GM12878 (cell line): ENCODE data around the gene PCLAF. TPM values are rescaled to one million over a fixed set of nuclear protein-coding genes. Genes with fewer than 3 reads are reported as not detected.
"Not testable (repeated sequence)": the region's sequence is repeated elsewhere in the genome, so short reads cannot be mapped to it uniquely, and the experiment has no call there.

Experiments
- ATAC-seq: fragments of 200-7000 bp; cut with Tn5 transposase; 3 replicates; pipeline ENCODE4 v1.9.1; 2020; ENCODE audit warnings: mild to moderate bottlenecking, moderate library complexity
- BruUV-seq: library from RNA; stranded (reverse); fragments of 400-500 nt; replicated peaks from 2 replicates; lab custom pipeline; 2021; lab: Mats Ljungman, UMichigan
- CTCF ChIA-PET: fragments of 300-600 bp; sonication (Branson Sonifier 250); formaldehyde crosslinking; extraction: SDS; loops from one replicate; lab custom pipeline; 2021; ENCODE audit warnings: inconsistent platforms; lab: Yijun Ruan, JAX
- POLR2A ChIA-PET: fragments of 350-600 bp; formaldehyde crosslinking; extraction: SDS; loops from one replicate; lab custom pipeline; 2021; ENCODE audit warnings: inconsistent platforms; lab: Charles Lee
- RAD21 ChIA-PET: fragments of 300-600 bp; sonication (Branson Sonifier 250); formaldehyde crosslinking; loops from one replicate; lab custom pipeline; 2023; ENCODE audit warnings: antibody characterized with exemption; ENCODE audit not compliant: unreplicated experiment; lab: Charles Lee
- SMC1A ChIA-PET: fragments of 300-600 bp; sonication (Branson Sonifier 250); formaldehyde crosslinking; loops from one replicate; lab custom pipeline; 2023; ENCODE audit not compliant: unreplicated experiment, uncharacterized antibody; lab: Charles Lee
- DNase-seq: peaks from one replicate; pipeline ENCODE4 v3.0.0-alpha.2; 2011; ENCODE audit warnings: low read depth, low spot score
- FAIRE-seq: peaks from 3 replicates; lab custom pipeline; 2011; peaks lifted over from hg19 to GRCh38; lab: Jason Lieb, UNC
- H2AFZ ChIP-seq: 2 replicates; pipeline ENCODE4 v1.6.0; 2011; ENCODE audit warnings: low read depth, low read length, control low read depth; ENCODE audit not compliant: control insufficient read depth
- H3K27ac ChIP-seq: 2 replicates; pipeline ENCODE4 v1.5.1; 2011; ENCODE audit warnings: control low read depth; ENCODE audit not compliant: control insufficient read depth, insufficient read depth
- H3K27me3 ChIP-seq, 2 experiments: replicated peaks in 1 of 2; 2 replicates each; pipeline versions ENCODE4 v1.6.0 to v1.6.1; 2011; ENCODE audit warnings: low read length in 1 of 2; ENCODE audit not compliant: control insufficient read depth in 2 of 2, insufficient read depth in 2 of 2
- H3K36me3 ChIP-seq, 2 experiments: 2 replicates each; pipeline ENCODE4 v1.5.1; 2011; ENCODE audit warnings: low read length in 1 of 2; ENCODE audit not compliant: control insufficient read depth in 2 of 2, insufficient read depth in 2 of 2
- H3K4me1 ChIP-seq: 2 replicates; pipeline ENCODE4 v1.6.1; 2011; ENCODE audit warnings: mild to moderate bottlenecking, low read length, moderate library complexity, mixed read lengths; ENCODE audit not compliant: control insufficient read depth, insufficient read depth
- H3K4me2 ChIP-seq: 2 replicates; pipeline ENCODE4 v1.6.0; 2011; ENCODE audit warnings: control low read depth; ENCODE audit not compliant: control insufficient read depth, insufficient read depth
- H3K4me3 ChIP-seq: fragments of 200-600 bp; sonication (generic); 2 replicates; pipeline ENCODE4 v1.5.1; 2016
- H3K79me2 ChIP-seq: 2 replicates; pipeline ENCODE4 v1.6.0; 2011; ENCODE audit warnings: low read length; ENCODE audit not compliant: control insufficient read depth, insufficient read depth
- H3K9ac ChIP-seq: 2 replicates; pipeline ENCODE4 v1.8.0; 2011; ENCODE audit warnings: low read length, control low read depth, mixed read lengths; ENCODE audit not compliant: control insufficient read depth, insufficient read depth
- H3K9me3 ChIP-seq: replicated peaks from 3 replicates; pipeline ENCODE4 v1.5.1; 2011; ENCODE audit warnings: mild to moderate bottlenecking, low read length; ENCODE audit not compliant: control insufficient read depth, insufficient read depth
- H4K20me1 ChIP-seq: 2 replicates; pipeline ENCODE4 v1.6.0; 2011; ENCODE audit not compliant: control insufficient read depth, insufficient read depth
- STAT1 ChIP-seq: fragments of 450-650 bp; conservative IDR thresholded peaks from 2 replicates; pipeline ENCODE4 v1.6.1; 2014; ENCODE audit warnings: antibody characterized with exemption, mild to moderate bottlenecking
- ZNF622 ChIP-seq: fragments of 450-650 bp; IDR thresholded peaks from 2 replicates; pipeline ENCODE4 v1.6.1; 2017; ENCODE audit warnings: mild to moderate bottlenecking, inconsistent platforms
- WGBS: methylation state at CpG from one replicate; pipeline ENCODE4 v1.1.6; 2016; ENCODE audit warnings: low lambda C conversion rate; ENCODE audit not compliant: insufficient replicate concordance, insufficient coverage; ENCODE audit errors: missing lambda C conversion rate; 5-methylcytosine and 5-hydroxymethylcytosine counted together
- in situ Hi-C: fragments of 300-500 bp; cut with MboI; formaldehyde crosslinking; loops from 9 replicates; pipeline ENCODE4 v1.14.3; 2018; ENCODE audit warnings: mixed read lengths
- intact Hi-C: fragments of 100-400 bp; cut with micrococcal nuclease; formaldehyde crosslinking; loops from one replicate; pipeline ENCODE4 v1.14.2; 2022; ENCODE audit not compliant: unreplicated experiment
- polyA plus RNA-seq, 11 experiments: library from polyadenylated mRNA; depleted of rRNA in 4 of 11; unstranded in 6 of 11; stranded (reverse) in 5 of 11; fragments of >200 nt; fragmentation: Nextera tagmentation in 4 of 11; fragmentation: Illumina TruSeq in 1 of 11; extraction: Ambion mirVana in 4 of 11; extraction: Trizol in 1 of 11; gene quantifications; 1 replicate in 1 of 11; 2 replicates in 10 of 11; pipeline versions ENCODE4 v1.2.1 to v1.2.3, GENCODE V29; 2011 to 2016; ENCODE audit warnings: inconsistent platforms in 2 of 11, missing spikeins in 2 of 11, low read depth in 1 of 11
- total RNA-seq, 4 experiments: library from RNA; depleted of rRNA in 3 of 4; stranded (reverse); fragments of >200 nt in 3 of 4; fragmentation: Illumina TruSeq in 1 of 4; extraction: Trizol in 1 of 4; gene quantifications; 2 replicates each; pipeline versions ENCODE4 v1.2.1 to v1.2.3, GENCODE V29; 2013 to 2021
- TF ChIP-seq, protein P1 (sequence below): IDR thresholded peaks from 2 replicates; pipeline ENCODE4 v1.6.1; 2012; ENCODE audit warnings: low read depth, low read length, improper control_type of control experiment
- TF ChIP-seq, protein P2 (sequence below): fragments of 150-350 bp; IDR thresholded peaks from 2 replicates; pipeline ENCODE4 v1.6.1; 2014; ENCODE audit warnings: mild to moderate bottlenecking, low read depth, low read length

The PCLAF gene
- total and polyA plus RNA-seq, 10 of the 15 experiments (the other 5 are each of a cell fraction or from before 2014, with no cell fraction given) = 79.0 to 627 (median 343) TPM

DNA sequence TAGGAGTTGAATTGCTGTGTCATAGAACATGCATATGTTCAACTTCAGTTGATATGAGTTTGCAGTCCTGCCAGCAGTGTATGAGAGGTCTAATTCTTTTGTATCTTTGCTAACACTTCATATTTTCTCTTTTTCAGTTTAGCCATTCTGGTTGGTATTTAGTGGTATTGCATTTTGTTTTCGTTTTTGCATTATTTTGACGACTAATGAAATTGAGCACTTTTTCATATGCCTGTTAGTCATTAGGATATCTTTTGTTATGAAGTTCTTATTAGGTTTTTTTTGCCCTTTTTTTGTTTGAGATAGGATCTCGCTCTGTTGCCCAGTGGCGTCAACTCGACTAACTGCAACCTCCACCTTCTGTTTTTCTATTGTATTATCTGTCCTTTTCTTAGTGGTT lies 15.5 kb upstream of the PCLAF start:
- no peaks in the 10 kb centered on the region for H3K79me2 ChIP-seq
- H2AFZ ChIP-seq = no peak overlapping the region
- H3K4me3 ChIP-seq = no peak overlapping the region
- POLR2A ChIA-PET = no interaction called here
- no peak overlapping the region for H3K9ac ChIP-seq
- FAIRE-seq (no peak), ATAC-seq (no peak), DNase-seq (no peak)
- CTCF ChIA-PET = interaction anchor here (1.3 kb wide), 2 partner anchors 21 to 187 kb away, joined by 3 to 4 read pairs; no protein-coding TSS in a partner anchor
- RAD21 ChIA-PET = no interaction called here
- SMC1A ChIA-PET = no interaction called here
- H3K27me3 ChIP-seq = no peaks in the 10 kb centered on the region
- H4K20me1 ChIP-seq = no peaks in the 10 kb centered on the region
- WGBS = 96% methylated on average over 5 of the region's 5 CpGs
- no peak overlapping the region for H3K27ac ChIP-seq
- intact Hi-C loops (no loop called here), in situ Hi-C loops (no loop called here)
- no peak overlapping the region for H3K4me2 ChIP-seq
- TF ChIP-seq, protein P1, sequence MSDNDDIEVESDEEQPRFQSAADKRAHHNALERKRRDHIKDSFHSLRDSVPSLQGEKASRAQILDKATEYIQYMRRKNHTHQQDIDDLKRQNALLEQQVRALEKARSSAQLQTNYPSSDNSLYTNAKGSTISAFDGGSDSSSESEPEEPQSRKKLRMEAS = no peak
- TF ChIP-seq STAT1 (no peak), ZNF622 (no peak)
- TF ChIP-seq, protein P2, sequence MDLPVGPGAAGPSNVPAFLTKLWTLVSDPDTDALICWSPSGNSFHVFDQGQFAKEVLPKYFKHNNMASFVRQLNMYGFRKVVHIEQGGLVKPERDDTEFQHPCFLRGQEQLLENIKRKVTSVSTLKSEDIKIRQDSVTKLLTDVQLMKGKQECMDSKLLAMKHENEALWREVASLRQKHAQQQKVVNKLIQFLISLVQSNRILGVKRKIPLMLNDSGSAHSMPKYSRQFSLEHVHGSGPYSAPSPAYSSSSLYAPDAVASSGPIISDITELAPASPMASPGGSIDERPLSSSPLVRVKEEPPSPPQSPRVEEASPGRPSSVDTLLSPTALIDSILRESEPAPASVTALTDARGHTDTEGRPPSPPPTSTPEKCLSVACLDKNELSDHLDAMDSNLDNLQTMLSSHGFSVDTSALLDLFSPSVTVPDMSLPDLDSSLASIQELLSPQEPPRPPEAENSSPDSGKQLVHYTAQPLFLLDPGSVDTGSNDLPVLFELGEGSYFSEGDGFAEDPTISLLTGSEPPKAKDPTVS = no peak
- TF ChIP-seq, all 136 proteins: peak for 0
- Histone ChIP-seq H3K36me3 (peaks cover 2 to 15% of the 10 kb centered on the region in 2 experiments), H3K4me1 (no peaks in the 10 kb centered on the region), H3K9me3 (no peaks in the 10 kb centered on the region)
- BruUV-seq = no TSS peak

DNA sequence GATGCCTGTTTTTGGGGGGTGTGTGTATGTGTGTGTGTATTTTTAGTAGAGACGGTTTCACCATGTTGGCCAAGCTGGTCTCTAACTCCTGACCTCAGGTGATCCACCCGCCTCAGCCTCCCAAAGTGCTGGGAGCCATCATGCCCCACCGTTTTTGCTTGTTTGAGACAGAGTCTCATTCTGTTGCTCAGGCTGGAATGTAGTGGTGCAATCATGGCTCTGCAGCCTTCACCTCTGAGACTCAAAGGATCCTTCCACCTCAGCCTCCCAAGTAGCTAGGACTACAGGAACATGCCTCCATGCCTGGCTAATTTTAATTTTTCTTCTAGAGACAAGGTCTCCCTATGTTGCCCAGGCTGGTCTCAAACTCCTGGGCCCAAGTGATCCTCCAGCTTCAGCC lies 11.2 kb upstream of the PCLAF start:
- H3K27me3 ChIP-seq, H3K4me1 ChIP-seq, H3K9ac ChIP-seq, intact Hi-C loops, H3K9me3 ChIP-seq, H4K20me1 ChIP-seq, H3K27ac ChIP-seq, H3K4me2 ChIP-seq, POLR2A ChIA-PET, DNase-seq, H3K4me3 ChIP-seq, BruUV-seq, CTCF ChIA-PET, ATAC-seq, in situ Hi-C loops, SMC1A ChIA-PET, H3K36me3 ChIP-seq, FAIRE-seq, RAD21 ChIA-PET, H2AFZ ChIP-seq: not testable (repeated sequence)
- 95% methylated on average over 3 of the region's 3 CpGs for WGBS
- peaks cover 13% of the 10 kb centered on the region for H3K79me2 ChIP-seq
